ENCODE data around the gene DLG5. TPM values are rescaled to one million over a fixed set of nuclear protein-coding genes. Genes with fewer than 3 reads are reported as not detected.

DLG5 gene
- polyA plus RNA-seq, 3 donors: 0.14 to 0.77 TPM; not detected in 1

GRCh38 chr10:77907462-77907861, 19.1 kb downstream of the DLG5 start:
- no peaks in the 10 kb centered on the region for H3K9me3 ChIP-seq (replicated peaks in 1 of 2; ENCODE audit: control insufficient read depth in 1 of 2, insufficient read depth in 1 of 2, low read length in 2 of 2)
- H3K27ac ChIP-seq (ENCODE audit: low read depth in 1 of 2, low read length in 2 of 2): no peak overlapping the region
- peaks cover 4% of the 10 kb centered on the region in 3 donors for H3K27me3 Mint-ChIP-seq (ENCODE audit: low read depth in 3 of 3)
- no peak overlapping the region for H3K4me3 ChIP-seq (replicated peaks in 1 of 3; ENCODE audit: low read depth in 2 of 3, low read length in 3 of 3)
- H3K4me1 Mint-ChIP-seq: peaks cover 11% of the 10 kb centered on the region
- H2AFZ ChIP-seq (ENCODE audit: insufficient read depth, low read depth, low read length, poor library complexity, severe bottlenecking): no peak overlapping the region
- no peak overlapping the region for H3K4me2 ChIP-seq (replicated peaks; ENCODE audit: extremely low read depth, low read length, poor library complexity, severe bottlenecking)
- no peak overlapping the region for H3K4me3 Mint-ChIP-seq
- no peak for TF ChIP-seq CTCF (IDR thresholded peaks at IDR 0.05)
- no peaks in the 10 kb centered on the region for H3K27me3 ChIP-seq (ENCODE audit: control insufficient read depth in 2 of 2, insufficient read depth in 2 of 2, low read length in 2 of 2)
- no peaks in the 10 kb centered on the region for H3K36me3 Mint-ChIP-seq
- peaks cover 0 to 1% (median 0%) of the 10 kb centered on the region in 7 donors for H3K9me3 Mint-ChIP-seq
- 100% methylated on average over 1 of the region's 3 CpGs for WGBS (ENCODE audit: insufficient coverage)
- no peak for DNase-seq
- intact Hi-C loops (cut with micrococcal nuclease): no loop called here
- no peaks in the 10 kb centered on the region for H4K20me1 ChIP-seq (ENCODE audit: insufficient read depth, low read length)
- H3K36me3 ChIP-seq (replicated peaks in 1 of 2; ENCODE audit: control insufficient read depth in 1 of 2, insufficient read depth in 2 of 2, low read length in 2 of 2): no peaks in the 10 kb centered on the region
- H3K9ac ChIP-seq (ENCODE audit: insufficient read depth, low read length, poor library complexity, severe bottlenecking): no peak overlapping the region
- peaks cover 7 to 10% of the 10 kb centered on the region in 2 donors for H3K4me1 ChIP-seq (ENCODE audit: control insufficient read depth in 1 of 2, insufficient read depth in 2 of 2, low read length in 2 of 2)
- H3K79me2 ChIP-seq (ENCODE audit: insufficient read depth, low read length): no peaks in the 10 kb centered on the region
- no peak overlapping the region for H3K27ac Mint-ChIP-seq

- Histone ChIP-seq H3K9ac (ENCODE audit: insufficient read depth, low read length, poor library complexity, severe bottlenecking) (no peak overlapping the region), H3K27ac (ENCODE audit: low read depth in 1 of 2, low read length in 2 of 2) (no peak overlapping the region), H3K79me2 (ENCODE audit: insufficient read depth, low read length) (no peaks in the 10 kb centered on the region), H3K4me1 (ENCODE audit: control insufficient read depth in 1 of 2, insufficient read depth in 2 of 2, low read length in 2 of 2) (peaks cover 7 to 10% of the 10 kb centered on the region in 2 donors), H3K4me2 (replicated peaks; ENCODE audit: extremely low read depth, low read length, poor library complexity, severe bottlenecking) (no peak overlapping the region), H3K9me3 (replicated peaks in 1 of 2; ENCODE audit: control insufficient read depth in 1 of 2, insufficient read depth in 1 of 2, low read length in 2 of 2) (no peaks in the 10 kb centered on the region), H3K4me3 (replicated peaks in 1 of 3; ENCODE audit: low read depth in 2 of 3, low read length in 3 of 3) (no peak overlapping the region), H2AFZ (ENCODE audit: insufficient read depth, low read depth, low read length, poor library complexity, severe bottlenecking) (no peak overlapping the region), H3K36me3 (replicated peaks in 1 of 2; ENCODE audit: control insufficient read depth in 1 of 2, insufficient read depth in 2 of 2, low read length in 2 of 2) (no peaks in the 10 kb centered on the region), H3K27me3 (ENCODE audit: control insufficient read depth in 2 of 2, insufficient read depth in 2 of 2, low read length in 2 of 2) (no peaks in the 10 kb centered on the region), H4K20me1 (ENCODE audit: insufficient read depth, low read length) (no peaks in the 10 kb centered on the region)
- Mint-ChIP-seq H3K36me3 (no peaks in the 10 kb centered on the region), H3K4me1 (peaks cover 11% of the 10 kb centered on the region), H3K9me3 (peaks cover 0 to 1% (median 0%) of the 10 kb centered on the region in 7 donors), H3K27me3 (ENCODE audit: low read depth in 3 of 3) (peaks cover 4% of the 10 kb centered on the region in 3 donors), H3K4me3 (no peak overlapping the region), H3K27ac (no peak overlapping the region)
- WGBS (ENCODE audit: insufficient coverage): 95% methylated on average over 4 of the region's 5 CpGs
- TF ChIP-seq CTCF (IDR thresholded peaks at IDR 0.05): no peak
- intact Hi-C loops (cut with micrococcal nuclease): no loop called here
- DNase-seq: no peak
Observed at GRCh38 chr10:77906951-77907421, 19.6 kb downstream of the DLG5 start.

Data from CD14-positive monocyte (primary cell).